ENCODE results near the gene PRMT7.

Gene PRMT7

DNA sequence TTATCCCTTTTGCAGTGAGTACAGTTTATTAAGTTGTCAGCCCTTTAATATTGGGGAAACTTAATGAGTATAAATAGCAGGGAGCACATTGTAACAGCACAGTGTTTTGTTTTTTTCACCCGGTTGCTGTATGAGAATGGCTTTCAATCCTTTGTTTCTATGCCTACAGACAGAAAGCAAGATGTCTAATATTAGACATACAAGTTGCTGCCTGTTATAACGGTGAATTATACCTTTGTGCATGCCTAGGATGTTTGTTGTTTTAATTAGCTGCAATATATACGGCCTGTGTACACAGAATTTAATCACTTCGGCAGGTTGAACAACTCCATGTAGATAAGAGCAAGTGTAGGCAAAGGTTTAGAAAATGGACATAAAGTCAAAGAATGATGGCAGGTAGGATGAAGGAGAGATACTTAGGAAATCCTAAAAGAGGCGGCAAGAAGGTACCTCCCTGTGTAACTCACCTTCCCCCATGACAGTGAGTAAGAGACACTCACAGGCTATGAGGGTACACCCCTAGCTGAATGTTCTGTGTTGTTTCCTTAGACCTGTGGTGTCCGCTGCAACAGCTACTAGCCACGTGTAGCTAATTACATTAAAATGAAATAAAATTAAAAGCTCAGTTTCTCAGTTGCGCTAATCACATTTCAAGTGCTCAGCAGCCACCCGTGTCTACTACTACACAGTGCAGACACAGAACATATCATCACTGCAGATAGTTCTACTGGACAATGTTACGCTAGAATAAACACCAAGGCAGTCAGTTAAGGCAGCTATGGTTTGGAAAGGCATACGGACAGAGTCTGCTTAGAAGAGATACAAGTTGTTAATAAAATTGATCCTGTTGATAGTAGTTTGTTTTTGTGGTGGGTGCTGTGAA is 11.0 kb upstream of the PRMT7 start:
- H3K4me3 ChIP-seq (ENCODE audit: low read depth, low read length): no peak overlapping the region
- DNase-seq (ENCODE audit: low read depth): no peak

DNA sequence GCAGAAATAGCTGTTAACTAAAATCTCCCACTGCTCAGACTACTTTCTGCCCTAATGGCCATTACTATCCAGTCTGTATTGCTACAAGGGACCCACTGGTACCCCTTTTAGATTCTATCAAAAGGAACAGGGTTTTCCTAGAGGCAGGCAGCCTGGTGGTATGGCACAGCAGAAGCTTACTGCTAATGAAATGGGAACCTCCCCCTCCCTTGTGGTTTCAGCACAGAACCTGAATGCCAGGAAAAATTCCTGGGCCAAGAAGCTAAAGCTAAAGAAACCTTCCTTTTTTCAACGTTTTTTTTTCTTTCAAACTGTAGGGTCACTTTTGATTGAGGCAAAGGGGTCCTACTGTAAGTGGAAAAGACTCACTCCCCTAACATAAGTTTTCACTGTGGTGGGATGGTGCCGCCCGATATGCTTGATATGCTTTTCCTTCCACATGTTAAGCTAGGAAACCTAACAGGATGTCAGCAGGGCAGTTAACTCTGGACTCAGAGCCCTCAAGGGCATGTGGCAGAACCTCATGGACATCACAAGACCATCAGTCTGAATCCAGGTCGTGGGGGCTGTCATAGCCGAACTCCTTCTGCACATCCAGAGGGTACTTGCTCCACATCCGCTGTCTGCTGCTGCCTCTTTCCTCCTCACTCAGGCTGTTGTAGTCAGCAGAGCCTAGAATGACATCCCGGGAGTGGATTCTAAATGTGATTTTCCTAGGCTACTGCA is 9.9 kb upstream of the PRMT7 start:
- no peak for DNase-seq (ENCODE audit: low read depth)
- no peak overlapping the region for H3K4me3 ChIP-seq (ENCODE audit: low read depth, low read length)

DNA sequence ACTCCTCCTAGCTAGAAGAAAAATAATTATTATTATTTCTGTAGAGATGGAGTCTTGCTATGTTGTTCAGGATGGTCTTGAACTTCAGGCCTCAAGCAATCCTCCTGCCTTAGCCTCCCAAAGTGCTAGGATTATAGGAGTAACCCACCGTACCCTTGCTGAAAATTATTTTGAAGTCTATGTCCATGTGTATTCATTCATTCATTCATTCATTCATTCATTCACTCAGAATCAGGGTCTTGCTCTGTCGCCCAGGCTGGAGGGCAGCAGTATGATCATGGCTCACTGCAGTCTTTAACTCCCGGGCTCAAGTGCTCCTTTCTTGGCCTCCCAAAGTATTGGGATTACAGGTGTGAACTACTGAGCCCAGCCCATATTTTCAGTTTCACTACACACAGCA is 4.2 kb upstream of the PRMT7 start:
- no peak overlapping the region for H3K4me3 ChIP-seq (ENCODE audit: low read depth, low read length)
- no peak for DNase-seq (ENCODE audit: low read depth)

DNA sequence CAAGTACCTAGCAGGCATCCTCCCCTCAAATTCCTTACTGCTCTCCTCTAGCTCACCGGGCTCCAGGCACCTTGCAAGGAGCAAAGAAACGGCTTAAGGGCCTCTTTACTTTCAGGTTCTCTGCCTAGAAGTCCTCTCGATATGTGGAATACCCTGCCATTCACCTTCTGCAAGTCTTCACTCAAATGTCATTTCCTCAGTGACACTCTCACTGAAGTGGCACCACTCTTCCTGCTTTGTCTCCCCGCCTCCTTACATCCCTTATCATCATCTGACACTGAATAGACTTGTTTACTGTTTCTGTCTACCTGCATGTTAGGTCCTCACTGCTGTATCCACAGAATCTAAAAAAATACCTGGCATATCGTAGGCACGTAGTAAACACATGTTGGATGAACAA is 1.0 kb upstream of the PRMT7 start:
- no peak for DNase-seq (ENCODE audit: low read depth)
- H3K4me3 ChIP-seq (ENCODE audit: low read depth, low read length): peak overlapping the region; percentile 87

DNA sequence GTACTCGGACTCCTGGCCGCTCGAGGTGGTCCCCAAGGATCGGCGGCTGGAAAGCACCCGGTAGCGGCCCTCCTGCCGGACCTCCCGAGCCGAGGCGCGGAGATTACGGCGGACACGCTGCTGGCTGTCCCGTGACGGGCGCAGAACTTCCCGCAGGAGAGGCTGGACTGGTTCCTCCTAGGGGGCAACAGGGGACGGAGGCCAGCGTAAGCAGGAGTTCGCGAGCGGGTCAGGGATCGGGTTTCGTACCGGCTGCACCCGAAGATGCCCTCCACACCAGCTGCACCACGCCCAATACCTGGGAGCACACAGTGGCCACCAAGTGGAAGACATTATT is 414 bp upstream of the PRMT7 start:
- DNase-seq (ENCODE audit: low read depth): no peak
- H3K4me3 ChIP-seq (ENCODE audit: low read depth, low read length): peak overlapping the region; percentile 87

DNA sequence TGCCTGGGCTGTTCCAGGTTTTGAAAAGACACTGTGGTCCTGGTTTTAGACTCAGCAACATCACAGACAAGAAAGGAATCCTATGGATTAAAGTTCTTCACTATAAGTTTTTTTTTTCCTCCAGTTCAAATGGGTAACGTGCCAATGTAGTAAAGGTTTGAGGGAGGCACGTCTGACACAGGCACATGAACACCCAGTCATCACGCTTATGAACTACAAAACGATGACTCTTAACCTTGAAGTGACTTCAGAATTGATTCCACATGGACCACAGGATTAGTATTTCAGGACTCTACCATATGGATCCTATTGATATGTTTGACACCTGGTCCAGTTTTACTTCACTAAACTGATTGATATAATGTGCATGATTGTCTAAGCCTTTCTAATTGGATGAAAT is 2.3 kb downstream of the PRMT7 start:
- no peak for DNase-seq (ENCODE audit: low read depth)
- H3K4me3 ChIP-seq (ENCODE audit: low read depth, low read length): no peak overlapping the region

DNA sequence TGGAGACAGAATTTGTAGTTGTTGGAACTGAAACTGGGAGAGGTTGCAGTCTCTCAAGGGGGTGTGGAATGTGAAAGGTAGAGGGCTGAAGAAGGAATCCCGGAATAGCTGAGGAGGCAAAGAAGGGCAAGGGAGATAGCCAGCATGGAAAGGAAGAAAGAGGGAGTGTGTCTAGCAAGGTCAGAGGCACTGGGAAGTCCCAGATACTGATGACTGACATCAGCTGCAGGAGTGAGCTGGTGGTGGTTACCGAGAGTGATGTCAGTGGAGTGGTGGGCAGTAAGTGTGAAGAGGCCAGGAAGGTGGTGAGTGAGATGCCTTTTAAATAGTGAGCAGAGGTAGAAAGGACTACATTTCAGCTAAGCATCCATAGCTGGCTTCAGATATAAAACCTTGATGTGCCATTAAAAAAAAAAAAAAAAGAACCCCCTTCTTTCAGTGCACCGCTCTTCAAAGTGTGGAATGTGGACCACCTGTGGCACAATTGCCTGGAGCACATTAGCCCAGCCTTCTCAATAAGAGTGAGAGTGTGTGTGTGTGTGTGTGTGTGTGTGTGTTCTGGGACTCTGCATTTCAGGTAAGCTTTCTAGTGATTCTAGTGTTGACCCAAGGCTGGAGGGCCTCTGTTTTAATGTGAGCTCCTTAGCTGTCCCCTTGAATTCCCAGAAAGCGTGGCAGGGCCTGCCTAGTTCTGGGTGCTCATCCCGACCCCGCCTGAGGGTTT is 8.5 kb downstream of the PRMT7 start:
- H3K4me3 ChIP-seq (ENCODE audit: low read depth, low read length): no peak overlapping the region
- DNase-seq (ENCODE audit: low read depth): no peak

DNA sequence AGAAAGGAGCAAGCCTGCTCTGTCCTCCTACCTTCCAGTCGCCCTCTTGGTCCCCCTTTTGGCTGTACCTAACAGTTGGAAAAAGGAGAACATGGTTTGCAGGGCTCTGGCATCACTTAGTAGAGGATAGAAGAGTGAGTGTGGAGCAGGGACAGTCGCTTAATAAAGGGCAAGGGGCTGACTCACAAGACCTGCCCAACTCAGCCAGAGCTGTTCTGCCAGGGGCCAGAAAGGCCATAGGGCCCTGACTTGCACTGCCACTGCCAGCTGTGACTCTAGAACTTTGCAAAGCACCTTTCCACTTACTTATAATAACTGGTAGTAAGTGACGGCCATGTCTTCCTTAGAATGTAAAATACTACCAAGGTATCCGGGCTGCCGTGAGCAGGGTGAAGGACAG is 13.5 kb downstream of the PRMT7 start:
- H3K4me3 ChIP-seq (ENCODE audit: low read depth, low read length): no peak overlapping the region

DNA sequence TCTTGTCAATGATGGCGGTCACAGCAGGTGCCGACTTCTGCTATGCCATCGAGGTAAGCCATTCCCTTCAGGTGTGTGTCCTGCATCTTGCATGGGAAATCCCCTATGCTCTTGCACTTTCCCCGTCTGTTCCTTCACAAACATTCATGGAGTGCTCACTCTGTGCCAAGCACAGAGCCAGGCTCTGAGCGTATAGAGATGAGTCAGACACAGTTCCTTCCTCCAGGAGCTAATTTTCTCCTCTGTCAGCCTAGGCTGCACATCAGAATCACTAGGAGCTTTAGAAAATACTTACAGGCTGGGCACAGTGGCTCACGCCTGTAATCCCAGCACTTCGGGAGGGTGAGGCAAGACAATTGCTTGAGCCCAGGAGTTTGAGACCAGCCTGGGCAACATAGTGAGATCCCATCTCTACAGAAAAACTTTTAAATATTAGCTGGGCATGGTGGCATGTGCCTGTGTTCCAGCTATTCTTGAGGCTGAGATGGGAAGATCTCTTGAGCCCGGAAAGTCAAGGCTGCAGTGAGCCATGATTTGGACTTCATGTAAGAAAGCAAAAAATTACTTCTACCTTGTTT is 14.1 kb downstream of the PRMT7 start:
- no peak for DNase-seq (ENCODE audit: low read depth)

More for the DNA sequence above, 13.5 kb downstream of the PRMT7 start:
- DNase-seq (ENCODE audit: low read depth): no peak

DNA sequence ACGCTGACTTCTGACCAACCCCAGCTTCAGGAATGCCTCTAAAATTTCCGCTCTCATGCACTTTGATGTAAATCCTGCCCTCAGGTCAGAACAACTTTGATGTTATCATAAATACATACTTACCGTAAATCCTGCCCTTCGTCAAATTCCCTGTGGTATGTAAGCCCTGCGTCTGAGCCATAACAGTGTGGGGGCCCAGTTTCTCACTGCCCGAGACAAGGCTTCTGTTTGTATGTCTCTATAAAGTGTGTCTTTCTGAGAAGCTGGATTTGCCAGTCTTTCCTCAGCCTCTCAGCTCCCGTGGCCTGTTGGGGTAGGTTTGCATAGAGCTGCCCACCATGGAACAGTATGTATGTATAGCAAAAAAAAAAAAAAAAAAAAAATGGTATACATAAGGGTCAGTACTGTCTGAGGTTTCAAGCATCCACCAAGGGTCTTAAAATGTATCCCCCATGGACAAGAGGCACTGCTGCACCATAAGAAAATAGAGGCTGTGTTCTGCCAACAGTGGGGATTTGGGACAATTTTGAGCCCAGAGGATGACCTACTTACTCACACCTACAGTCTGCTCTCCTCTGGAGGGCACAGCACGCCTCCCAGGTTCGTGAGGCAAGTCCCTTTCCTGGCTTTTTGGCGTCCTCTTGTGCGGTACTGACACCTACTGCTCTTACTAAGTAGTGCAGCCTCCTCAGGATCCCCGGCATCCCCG is 17.5 kb downstream of the PRMT7 start:
- H3K4me3 ChIP-seq (ENCODE audit: low read depth, low read length): no peak overlapping the region

More for the DNA sequence above, 14.1 kb downstream of the PRMT7 start:
- no peak overlapping the region for H3K4me3 ChIP-seq (ENCODE audit: low read depth, low read length)

DNA sequence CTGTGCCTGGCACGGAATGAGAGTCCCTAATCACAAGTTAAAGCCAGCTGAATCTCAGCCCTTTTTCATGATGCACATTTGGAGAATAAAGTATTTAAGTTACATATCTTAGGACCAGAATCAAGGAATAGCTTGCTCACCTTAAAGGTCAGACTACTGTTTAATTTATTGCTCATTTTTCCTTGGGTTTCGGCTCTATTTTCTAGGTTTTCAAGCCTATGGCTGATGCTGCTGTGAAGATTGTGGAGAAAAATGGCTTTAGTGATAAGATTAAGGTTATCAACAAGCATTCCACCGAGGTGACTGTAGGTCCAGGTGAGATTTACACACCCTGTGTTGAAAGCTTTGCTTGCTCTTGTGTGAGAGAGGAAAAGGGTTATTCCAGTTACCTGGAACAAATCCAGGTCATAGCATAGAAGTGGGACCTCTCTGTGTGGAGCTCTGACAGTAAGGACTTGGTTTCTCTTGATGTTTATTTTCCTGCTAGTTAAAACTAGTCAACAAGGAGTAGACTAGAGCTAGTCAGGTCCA is 18.1 kb downstream of the PRMT7 start:
- no peak for DNase-seq (ENCODE audit: low read depth)
- no peak overlapping the region for H3K4me3 ChIP-seq (ENCODE audit: low read depth, low read length)

More for the DNA sequence above, 17.5 kb downstream of the PRMT7 start:
- peak; percentile 41 for DNase-seq (ENCODE audit: low read depth)

DNA sequence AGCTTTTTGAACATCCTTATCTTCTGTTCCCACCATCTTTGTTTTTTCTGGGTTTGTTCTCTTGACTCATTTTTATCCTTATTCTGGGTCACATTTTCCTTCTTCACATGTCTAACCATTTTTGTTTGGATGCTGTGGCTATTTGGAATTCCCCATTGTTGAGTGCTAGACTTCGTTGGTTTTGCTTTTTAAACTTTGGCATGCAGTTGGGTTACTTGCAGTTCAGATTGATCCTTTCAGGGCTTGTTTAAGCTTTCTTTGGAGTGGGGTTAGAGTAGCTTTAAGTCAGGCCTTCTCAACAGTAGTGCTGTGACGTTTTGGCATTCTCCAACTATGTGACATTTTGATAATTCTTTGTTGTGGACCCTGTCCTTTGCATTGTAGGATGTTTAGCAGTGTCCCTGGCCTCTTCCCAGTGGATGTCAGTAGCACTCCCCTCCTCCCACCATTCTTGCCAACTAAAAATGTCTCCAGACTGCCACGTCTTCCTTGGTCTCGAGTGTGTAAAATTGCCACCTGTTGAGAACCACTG is 21.1 kb downstream of the PRMT7 start:
- no peak for DNase-seq (ENCODE audit: low read depth)
- no peak overlapping the region for H3K4me3 ChIP-seq (ENCODE audit: low read depth, low read length)

DNA sequence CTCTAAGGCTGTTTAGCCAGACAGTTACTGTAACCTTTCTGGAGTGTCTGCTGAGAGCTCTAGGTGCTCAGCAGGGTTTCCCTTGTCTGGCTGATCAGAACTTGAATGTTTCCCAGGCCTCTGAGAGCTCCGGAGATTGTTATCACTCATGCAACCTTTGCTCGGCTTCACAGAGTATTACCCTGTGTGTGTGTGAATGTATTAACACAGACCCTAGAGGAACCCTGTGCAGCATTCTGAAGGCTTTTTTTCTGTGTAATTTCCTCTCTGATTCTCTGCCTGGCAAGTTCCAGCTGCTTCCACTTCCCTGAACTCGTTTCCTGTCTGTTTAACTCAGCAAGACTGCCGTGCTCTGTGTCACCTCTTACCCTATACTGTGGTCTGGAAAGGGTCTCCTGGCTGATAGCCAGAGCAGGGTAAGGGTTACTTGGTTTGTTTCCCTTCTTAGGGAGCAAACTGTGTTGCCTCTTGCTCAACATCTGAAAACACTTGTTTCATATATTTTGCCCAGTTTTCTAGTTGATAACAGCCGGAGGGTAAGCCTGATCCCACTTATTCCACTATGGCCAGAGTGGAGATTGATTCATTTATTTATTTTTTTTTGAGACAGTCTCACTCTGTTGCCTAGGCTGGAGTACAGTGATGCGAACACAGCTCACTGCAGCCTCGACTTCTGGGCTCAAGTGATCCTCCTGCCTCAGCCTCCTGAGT is 21.7 kb downstream of the PRMT7 start:
- no peak overlapping the region for H3K4me3 ChIP-seq (ENCODE audit: low read depth, low read length)
- no peak for DNase-seq (ENCODE audit: low read depth)

DNA sequence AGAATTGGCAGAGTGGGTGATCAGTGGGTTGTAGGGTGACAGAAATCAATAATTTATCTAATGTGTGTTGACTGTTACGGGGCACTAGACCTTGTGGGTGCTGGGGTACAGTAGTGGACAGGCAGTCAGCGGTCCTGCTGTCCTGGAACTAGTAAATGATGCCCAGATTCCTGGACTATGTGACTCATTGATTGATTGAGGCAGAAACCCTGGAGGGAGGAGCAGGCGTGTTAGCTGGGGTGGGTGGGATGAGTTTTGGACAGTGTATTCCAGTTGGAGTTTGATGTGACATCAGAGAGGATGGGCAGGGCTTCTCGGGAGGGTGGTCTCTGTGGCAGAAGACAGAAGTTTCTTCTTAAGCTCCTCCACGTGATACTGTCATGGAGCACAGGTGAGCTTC is 24.4 kb downstream of the PRMT7 start:
- H3K4me3 ChIP-seq (ENCODE audit: low read depth, low read length): no peak overlapping the region
- DNase-seq (ENCODE audit: low read depth): no peak

DNA sequence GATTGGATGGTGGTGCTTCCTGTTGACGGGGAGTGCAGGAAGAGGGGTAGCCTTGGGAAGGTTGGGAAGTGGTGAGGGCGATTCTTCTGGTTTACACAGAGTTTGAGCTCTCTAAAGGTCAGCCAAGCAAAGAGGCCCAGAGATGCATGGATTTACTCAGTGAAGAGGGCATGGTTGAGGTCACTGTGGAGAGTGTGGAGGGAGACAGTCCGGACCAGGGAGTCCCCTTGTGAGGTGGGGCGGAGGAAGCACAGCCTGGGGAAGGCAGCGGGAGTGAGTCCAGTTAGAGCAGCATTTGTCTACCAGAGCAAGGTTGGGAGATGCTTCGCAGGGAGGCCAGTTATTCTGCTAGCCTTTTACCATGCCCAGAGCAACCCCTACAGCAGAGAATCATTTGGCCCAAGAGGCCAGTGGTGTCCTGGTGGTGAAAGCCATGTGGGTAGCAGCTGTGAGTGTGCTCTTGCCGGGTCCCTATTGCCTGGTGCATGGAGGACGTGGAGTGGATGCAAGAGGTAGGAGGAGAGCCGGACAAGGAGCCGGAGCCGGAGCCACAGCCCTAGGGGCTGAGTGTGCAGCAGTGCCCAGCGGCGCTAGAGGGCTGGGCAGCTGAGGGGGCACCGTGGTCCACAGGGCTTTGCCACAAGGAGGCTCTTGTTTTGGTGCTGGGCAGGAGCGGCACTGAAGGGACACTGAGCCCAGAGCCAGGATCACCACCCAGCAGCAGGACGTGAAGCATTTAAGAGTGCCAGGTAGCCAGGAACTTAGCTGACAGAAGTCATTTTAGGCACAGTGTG is 27.7 kb downstream of the PRMT7 start:
- no peak overlapping the region for H3K4me3 ChIP-seq (ENCODE audit: low read depth, low read length)
- DNase-seq (ENCODE audit: low read depth): no peak

DNA sequence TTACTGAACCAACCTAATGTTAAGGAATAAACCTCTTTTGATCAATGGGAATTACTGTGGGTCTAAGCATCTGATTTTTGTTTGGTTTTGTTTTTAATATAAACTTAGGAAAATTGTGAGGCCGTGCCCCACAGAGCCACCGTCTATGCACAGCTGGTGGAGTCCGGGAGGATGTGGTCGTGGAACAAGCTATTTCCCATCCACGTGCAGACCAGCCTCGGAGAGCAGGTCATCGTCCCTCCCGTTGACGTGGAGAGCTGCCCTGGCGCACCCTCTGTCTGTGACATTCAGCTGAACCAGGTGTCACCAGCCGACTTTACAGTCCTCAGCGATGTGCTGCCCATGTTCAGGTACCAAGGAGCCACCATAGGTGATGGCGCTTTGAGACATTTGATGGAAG is 28.4 kb downstream of the PRMT7 start:
- DNase-seq (ENCODE audit: low read depth): no peak
- H3K4me3 ChIP-seq (ENCODE audit: low read depth, low read length): no peak overlapping the region

DNA sequence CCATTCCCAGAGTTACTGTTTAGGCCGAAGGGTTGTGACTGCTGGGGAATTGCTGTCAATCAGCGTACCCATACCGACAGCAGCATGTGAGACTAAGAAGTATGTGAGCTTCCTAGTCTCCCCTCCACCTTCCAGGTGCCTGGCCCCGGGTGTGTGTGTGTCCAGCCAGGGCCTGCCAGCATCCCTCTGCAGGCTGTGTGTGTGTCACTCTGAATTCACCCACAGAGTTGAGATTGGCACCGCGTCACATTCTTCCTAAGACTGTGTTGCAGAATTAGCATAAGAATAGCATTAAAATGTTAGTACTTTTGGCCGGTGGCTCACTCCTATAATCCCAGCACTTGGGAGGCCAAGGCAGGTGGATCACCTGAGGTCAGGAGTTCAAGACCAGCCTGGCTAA is 31.8 kb downstream of the PRMT7 start:
- no peak overlapping the region for H3K4me3 ChIP-seq (ENCODE audit: low read depth, low read length)
- DNase-seq (ENCODE audit: low read depth): no peak

DNA sequence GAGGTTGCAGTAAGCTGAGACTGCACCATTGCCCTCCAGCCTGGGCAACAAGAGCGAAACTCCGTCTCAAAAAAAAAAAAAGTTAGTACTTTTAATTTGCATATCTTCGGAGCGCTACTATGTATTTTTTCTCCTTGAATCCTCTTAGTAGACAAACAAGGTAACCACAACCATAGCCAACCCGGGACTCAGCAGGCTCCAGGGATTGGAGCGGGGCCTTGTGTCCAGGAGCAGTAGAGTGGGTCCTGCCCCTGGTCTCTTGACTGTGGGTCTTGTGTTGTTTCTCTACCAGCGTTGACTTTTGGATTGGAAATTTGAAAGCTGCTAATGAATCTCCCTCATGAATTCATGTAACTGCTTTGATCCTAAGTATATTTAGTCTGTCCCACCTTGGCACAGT is 32.3 kb downstream of the PRMT7 start:
- DNase-seq (ENCODE audit: low read depth): no peak
- H3K4me3 ChIP-seq (ENCODE audit: low read depth, low read length): no peak overlapping the region
